GM12891 (cell line): ENCODE results near the gene MAP4K4.
A peak's percentile ranks its signal among the peaks of the same experiment; 100 is the strongest.

Experiments
- DNase-seq: peaks from one replicate; pipeline ENCODE4 v3.0.0; 2011; ENCODE audit warnings: low spot score; ENCODE audit not compliant: insufficient read length
- FAIRE-seq: peaks from 2 replicates; lab custom pipeline; 2011; peaks lifted over from hg19 to GRCh38; lab: Jason Lieb, UNC
- PAX5 ChIP-seq: IDR thresholded peaks from 2 replicates; pipeline ENCODE4 v1.6.1; 2011; ENCODE audit warnings: low read length, moderate library complexity, mild to moderate bottlenecking; ENCODE audit not compliant: insufficient read depth, severe bottlenecking
- POLR2A ChIP-seq: IDR thresholded peaks from 2 replicates; pipeline ENCODE4 v1.6.1; 2011; ENCODE audit warnings: low read depth, low read length, control low read depth
- POLR2AphosphoS5 ChIP-seq: IDR thresholded peaks from 2 replicates; pipeline ENCODE4 v1.6.1; 2011; ENCODE audit warnings: low read depth, low read length, control low read depth
- POU2F2 ChIP-seq: IDR thresholded peaks from 2 replicates; pipeline ENCODE4 v1.6.1; 2011; ENCODE audit warnings: low read depth, mild to moderate bottlenecking, control low read depth, low read length, moderate library complexity
- SPI1 ChIP-seq: IDR thresholded peaks from 2 replicates; pipeline ENCODE4 v1.6.1; 2011; ENCODE audit warnings: low read depth, low read length, control low read depth
- TAF1 ChIP-seq: IDR thresholded peaks from 2 replicates; pipeline ENCODE4 v1.6.1; 2011; ENCODE audit warnings: low read depth, low read length, control low read depth

MAP4K4 gene

GRCh38 chr2:101829429-101829828, 131.9 kb downstream of the MAP4K4 start:
- FAIRE-seq, result no peak
- TF ChIP-seq SPI1, result no peak
- no peak for TF ChIP-seq PAX5
- TF ChIP-seq POLR2AphosphoS5, result no peak
- no peak for DNase-seq

GRCh38 chr2:101830146-101830545, 132.6 kb downstream of the MAP4K4 start:
- DNase-seq, result no peak
- no peak for FAIRE-seq
- no peak for TF ChIP-seq POLR2AphosphoS5
- no peak for TF ChIP-seq POU2F2
- no peak for TF ChIP-seq TAF1
- TF ChIP-seq POLR2A, result no peak
- no peak for TF ChIP-seq SPI1
- TF ChIP-seq PAX5, result no peak

GRCh38 chr2:101830555-101830954, 133.0 kb downstream of the MAP4K4 start:
- FAIRE-seq, result no peak
- no peak for DNase-seq
- TF ChIP-seq POLR2A, result no peak
- no peak for TF ChIP-seq POLR2AphosphoS5
- TF ChIP-seq SPI1, result no peak
- no peak for TF ChIP-seq POU2F2
- TF ChIP-seq PAX5, result no peak

GRCh38 chr2:101831351-101831865, 133.9 kb downstream of the MAP4K4 start:
- peak; percentile 13 for DNase-seq
- TF ChIP-seq PAX5, result no peak
- no peak for TF ChIP-seq POLR2AphosphoS5
- TF ChIP-seq POLR2A, result no peak
- TF ChIP-seq TAF1, result no peak
- TF ChIP-seq POU2F2, result no peak
- TF ChIP-seq SPI1, result no peak
- FAIRE-seq, result peak; percentile 38

- no peak for DNase-seq
- TF ChIP-seq POLR2A (no peak), POU2F2 (no peak)
- FAIRE-seq, result no peak
These were observed 134.6 kb downstream of the MAP4K4 start for GRCh38 chr2:101832114-101832513.

GRCh38 chr2:101833890-101834523, 136.5 kb downstream of the MAP4K4 start:
- FAIRE-seq, result no peak
- TF ChIP-seq SPI1, result no peak
- no peak for TF ChIP-seq PAX5
- no peak for TF ChIP-seq POLR2AphosphoS5
- no peak for TF ChIP-seq POLR2A
- no peak for TF ChIP-seq POU2F2
- TF ChIP-seq TAF1, result no peak
- no peak for DNase-seq

- no peak for FAIRE-seq
- DNase-seq, result no peak
- TF ChIP-seq PAX5 (no peak), TAF1 (no peak), POU2F2 (no peak), SPI1 (no peak), POLR2AphosphoS5 (no peak), POLR2A (no peak)
These were observed 139.8 kb downstream of the MAP4K4 start for GRCh38 chr2:101837354-101837753.

GRCh38 chr2:101841679-101842327, 144.3 kb downstream of the MAP4K4 start:
- DNase-seq (no peak), FAIRE-seq (no peak)
- TF ChIP-seq POLR2A, result no peak

- TF ChIP-seq POLR2AphosphoS5 (no peak), PAX5 (no peak), TAF1 (no peak), SPI1 (no peak), POU2F2 (no peak), POLR2A (no peak)
These were observed 145.0 kb downstream of the MAP4K4 start for GRCh38 chr2:101842471-101842870.

GRCh38 chr2:101843048-101843447, 145.5 kb downstream of the MAP4K4 start:
- FAIRE-seq (no peak), DNase-seq (no peak)

More at GRCh38 chr2:101842471-101842870, 145.0 kb downstream of the MAP4K4 start:
- FAIRE-seq, result no peak
- DNase-seq, result no peak

GRCh38 chr2:101843471-101843870, 146.0 kb downstream of the MAP4K4 start:
- no peak for FAIRE-seq
- TF ChIP-seq TAF1, result no peak
- no peak for TF ChIP-seq PAX5
- no peak for TF ChIP-seq POLR2A
- TF ChIP-seq SPI1, result no peak
- TF ChIP-seq POLR2AphosphoS5, result no peak
- TF ChIP-seq POU2F2, result no peak
- DNase-seq, result no peak

More at GRCh38 chr2:101843048-101843447, 145.5 kb downstream of the MAP4K4 start:
- TF ChIP-seq POU2F2 (no peak), TAF1 (no peak), POLR2AphosphoS5 (no peak)
